HG02885 (cell line): Measurements from ENCODE around the gene FSCN2.

Experiments used
- ATAC-seq: cut with Tn5 transposase; IDR thresholded peaks from one replicate; pipeline ENCODE4 v1.9.1; 2021; ENCODE audit warnings: mild to moderate bottlenecking; ENCODE audit not compliant: unreplicated experiment, poor library complexity

The FSCN2 gene

DNA sequence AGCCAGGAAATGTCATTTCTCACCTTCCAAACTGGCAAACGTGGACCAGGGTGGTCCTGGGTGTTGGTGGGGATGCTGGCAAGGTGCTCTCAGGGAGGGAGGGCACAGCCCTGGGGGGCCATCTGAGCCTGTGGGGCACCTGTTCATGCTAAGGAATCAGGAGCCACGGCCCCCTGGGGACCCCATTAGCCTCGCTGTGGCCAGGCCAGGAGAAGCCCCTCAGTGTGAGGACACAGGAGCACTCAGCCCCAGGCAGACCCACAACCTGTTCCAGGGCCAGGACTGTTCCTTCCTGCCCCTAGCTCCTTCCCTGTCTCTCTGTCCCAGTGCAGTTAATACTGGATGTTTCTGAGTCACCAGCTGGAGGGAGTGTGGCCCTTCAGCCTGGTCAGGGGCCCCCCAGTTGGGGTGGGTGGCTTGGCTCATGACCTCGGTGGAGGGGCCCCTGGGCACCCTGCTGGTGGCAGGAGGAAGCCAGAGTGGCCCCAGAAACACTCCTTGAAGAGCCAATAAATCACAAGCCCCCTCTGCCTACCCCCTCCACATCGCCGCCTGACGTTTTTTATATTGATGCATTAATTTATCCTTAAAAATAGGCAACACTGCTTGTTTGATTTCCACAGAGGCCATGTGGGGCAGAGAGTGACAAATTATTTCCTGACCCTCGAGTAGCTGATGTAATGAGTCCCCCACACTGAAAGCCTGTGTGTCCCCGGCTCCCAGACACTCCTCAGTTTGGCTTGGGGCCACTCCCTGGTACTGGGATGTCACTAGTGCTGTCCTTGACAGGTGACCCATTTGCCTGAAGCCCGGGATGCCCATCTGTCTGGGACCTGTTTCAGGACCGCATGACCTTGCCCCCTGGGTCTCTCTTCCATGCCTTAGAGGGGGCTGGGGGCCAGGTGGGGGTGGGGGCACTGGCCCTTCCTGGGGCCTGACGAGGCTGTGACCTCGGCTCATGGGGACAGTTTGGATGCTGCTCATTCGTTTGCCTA, 37.9 kb upstream of the FSCN2 start:
- ATAC-seq: no peak

DNA sequence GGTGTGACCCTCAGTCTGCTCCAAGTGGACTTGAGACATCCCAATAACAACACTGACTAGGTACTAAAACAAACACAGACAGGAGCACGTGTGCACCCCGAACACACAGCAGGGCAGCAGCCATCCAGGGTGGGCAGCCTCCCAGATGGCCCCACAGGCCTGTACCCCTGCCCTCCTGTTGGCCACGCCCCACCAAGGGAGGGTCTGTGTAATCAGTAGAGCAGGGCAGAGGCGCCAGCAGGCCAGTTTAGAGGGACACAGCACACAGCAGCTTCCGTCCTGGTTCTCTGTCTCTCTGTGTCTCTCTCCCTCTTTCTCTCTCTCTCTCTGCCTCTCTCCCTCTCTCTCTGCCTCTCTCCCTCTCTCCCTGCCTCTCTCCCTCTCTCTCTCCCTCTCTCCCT, 37.0 kb upstream of the FSCN2 start:
- no peak for ATAC-seq

DNA sequence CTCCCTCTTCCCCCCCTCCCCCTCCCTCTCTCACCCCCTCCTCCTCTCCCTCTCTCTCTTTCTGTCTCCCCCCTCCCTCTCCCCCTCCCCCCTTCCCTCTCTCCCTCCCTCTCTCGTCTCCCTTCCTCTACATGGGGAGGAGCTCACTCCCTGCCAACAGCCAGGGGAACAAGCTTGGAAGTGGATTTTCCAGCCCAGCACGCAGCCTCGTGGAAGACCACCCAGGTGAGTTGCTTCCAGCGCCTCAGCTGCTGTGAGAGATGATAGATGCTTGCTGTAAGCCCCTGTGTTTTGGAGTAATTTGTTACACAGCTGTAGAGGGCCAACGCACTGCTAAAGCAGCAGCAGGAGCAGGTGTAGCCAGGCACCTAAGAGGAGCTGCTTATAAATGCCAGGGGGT, 36.4 kb upstream of the FSCN2 start:
- ATAC-seq: no peak

DNA sequence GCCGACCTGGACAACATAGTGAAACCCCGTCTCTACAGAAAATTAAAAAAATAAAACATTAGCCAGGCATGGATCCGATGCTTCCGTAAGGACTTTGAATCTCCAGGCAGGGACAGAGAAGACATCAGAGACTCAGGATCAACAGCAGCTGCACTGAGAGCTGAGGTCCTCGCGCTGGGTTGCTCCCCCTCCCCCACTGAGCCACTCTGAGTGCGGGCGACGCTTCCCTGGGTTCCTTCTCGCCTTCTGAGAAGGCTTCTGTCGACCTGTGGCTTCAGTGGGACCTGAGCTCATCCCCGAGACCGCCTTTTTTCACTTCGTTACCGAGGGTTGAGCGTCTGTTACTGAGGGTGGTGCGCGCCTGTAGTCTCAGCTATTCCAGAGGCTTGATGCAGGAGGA, 36.0 kb upstream of the FSCN2 start:
- ATAC-seq: no peak

DNA sequence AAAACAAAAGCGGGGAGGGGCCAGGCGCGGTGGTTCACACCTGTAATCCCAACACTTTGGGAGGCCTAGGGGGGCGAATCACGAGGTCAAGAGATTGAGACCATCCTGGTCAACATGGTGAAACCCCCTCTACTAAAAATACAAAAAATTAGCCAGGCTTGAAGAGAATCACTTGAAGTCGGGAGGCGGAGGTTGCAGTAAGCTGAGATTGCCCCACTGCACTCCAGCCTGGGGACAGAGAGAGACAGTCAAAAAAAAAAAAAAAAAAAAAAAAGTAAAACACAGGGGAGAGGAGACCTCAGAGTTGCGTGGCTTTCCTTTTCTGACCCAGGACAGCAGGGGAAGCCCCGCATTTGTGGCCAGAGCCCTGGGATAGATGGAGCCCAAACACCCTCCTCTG, 35.5 kb upstream of the FSCN2 start:
- no peak for ATAC-seq

DNA sequence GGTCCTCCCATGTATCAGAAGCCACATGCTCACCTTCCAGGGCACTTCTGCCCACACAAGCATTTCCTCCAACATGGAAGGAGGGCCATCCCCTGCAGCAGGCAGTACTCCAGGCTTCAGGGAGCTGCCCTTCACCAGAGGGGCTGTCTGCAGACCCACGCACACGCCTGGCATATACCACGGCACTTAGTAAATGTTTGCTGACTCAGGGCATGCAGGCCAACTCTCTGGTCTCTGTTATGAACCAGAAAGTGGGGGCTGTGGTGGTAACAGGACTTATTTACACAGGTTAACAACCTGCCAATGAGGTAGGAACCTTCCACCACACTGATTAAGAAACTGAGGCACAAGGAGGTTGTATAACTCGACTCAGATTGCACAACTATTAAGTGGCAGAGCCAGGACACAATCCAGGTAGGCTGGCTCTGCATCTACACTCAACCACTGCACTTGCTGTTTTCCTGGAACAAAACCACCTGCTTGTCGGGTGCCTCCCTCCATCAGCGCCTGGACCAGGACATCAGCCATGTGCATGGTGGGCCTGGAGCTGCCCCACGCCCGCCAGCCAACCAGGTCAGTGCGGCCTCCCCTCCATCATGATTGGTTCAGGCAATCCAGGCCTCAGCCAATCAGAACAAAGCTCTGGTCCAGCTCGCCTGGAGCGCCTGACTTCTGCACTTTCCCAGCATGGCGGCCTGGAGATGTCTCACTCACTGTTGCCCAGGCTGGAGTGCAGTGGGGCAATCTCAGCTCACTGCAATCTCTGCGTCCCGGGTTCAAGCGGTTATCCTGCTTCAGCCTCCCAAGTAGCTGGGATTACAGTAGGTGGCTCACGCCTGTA, 34.8 kb upstream of the FSCN2 start:
- no peak for ATAC-seq

DNA sequence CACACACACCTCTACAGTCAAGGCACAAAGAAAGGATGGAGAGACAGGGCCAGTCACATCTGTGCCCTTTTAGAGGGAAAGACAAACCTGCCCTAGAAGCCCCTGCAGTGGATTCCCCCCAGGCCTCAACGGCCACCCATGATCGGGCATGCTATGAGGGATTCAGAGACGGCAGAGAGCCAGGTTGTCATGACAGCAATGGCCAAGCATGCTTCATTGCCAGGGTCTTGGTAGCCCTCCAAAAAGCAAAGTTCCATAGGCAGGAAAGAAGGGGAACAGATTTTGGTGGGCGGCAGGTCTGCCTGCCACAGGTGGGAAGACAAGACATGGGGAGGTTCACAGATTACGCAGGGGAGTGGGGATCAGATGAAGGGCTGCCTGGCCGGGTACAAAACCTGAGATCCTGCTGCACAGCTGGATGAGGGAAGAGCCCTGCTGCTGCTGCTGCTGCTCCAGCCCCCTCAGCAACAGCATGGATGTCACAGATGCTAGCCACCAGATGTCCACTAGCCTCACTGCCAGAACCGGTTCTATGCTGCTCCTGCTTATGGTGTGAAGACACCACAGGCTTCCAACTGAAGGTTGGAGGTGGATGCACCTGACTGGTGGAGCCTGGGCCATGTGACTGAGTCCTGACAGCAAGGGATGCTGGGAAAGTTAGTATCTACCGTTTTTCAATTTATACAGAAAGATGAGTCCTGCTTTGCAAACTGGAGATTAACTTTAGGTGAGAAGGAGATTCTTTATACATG, 33.4 kb upstream of the FSCN2 start:
- no peak for ATAC-seq

DNA sequence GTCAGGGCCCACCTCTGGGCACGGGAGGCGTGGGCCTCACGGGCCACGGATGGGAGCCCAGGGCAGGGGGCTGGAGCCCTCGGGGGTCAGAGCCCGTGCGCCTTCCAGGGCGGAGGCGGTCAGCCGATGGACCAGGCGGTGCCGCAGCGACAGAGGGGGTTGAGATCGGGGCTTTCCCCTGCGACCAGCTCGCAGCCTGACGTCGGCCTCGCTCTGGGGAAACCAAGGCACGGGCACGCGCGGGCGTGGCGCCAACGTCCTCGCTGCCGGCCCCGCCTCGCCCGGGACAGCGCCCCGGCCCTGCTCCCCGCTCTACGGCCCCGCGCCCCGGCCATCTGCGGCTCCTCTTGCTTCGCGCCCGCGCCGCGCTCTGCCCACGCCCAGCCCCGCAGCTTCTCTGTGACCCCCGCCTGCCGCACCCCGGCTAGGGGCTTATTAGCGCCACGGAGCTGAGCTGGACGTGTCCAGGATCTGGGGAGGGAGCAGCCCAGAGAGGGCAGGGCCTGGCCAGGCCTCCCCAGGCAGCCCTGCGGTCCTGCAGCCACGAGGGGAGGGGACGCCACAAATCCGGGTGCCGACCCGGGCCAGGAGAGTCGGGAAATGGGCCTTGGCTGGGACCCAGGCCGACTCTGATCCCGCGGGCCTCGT, 29.1 kb upstream of the FSCN2 start:
- no peak for ATAC-seq

DNA sequence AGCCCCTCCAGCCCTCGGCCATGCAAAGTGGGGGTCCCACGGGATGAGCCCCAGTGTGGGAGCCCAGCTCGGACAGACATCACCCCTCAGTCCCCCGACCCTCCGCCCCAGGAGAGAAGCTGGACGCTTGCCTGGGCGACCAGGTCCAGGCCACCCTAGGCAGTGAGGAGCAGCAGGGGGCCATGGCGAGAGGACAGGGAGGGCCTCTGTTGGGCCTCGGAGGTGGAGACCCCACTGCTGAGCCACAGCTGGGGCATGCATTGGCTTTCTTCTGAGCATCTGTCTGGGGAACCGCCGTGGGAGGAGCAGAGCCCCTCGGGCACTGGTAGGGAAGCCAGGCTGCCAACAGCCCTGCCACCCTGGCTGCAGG, 28.6 kb upstream of the FSCN2 start:
- ATAC-seq: no peak

DNA sequence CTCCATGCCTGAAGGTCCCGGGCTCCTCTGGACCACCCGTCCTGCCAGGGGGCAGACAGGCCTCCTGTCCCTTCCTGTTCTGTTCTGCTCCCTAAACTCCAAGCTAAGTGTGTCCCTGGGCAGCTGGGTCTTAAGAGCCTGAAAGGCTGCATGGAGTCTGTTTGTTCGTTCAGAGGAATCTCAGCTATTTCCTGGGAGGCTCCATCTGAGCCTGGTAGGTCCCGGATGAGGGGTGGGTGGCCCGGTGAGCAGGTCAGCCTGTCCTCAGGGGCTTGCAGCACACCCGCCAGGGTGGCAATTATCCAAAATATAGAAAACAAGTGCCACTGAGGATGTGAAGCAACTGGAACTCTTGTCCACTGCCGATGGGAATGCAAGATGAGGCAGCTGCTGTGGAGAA, 28.1 kb upstream of the FSCN2 start:
- ATAC-seq: no peak

DNA sequence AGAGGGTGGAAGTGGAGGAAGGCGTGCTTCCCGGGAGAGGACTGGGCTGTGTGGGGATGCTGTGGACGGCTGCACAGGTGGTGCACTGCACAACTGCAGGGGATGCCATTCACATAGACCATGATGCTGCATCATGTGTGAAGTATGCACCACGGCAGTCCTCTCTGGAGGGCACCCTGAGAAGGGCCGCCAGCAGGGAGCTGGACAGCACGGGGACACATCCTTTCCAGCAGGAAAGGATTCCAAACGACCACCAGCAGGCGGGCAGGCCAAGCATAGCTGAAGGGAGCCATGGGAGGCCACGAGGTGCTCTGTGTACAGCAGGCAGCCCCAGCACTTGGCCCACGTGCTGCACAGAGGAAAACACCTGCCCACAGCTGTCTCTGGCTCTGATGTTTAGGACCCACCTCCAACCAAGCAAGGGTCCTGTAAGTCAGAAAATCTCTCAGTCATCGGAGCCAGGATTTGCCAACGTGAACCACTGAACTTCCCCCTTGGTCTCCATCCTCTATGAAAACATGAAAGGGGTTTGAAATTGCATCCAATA, 25.6 kb upstream of the FSCN2 start:
- ATAC-seq: no peak

DNA sequence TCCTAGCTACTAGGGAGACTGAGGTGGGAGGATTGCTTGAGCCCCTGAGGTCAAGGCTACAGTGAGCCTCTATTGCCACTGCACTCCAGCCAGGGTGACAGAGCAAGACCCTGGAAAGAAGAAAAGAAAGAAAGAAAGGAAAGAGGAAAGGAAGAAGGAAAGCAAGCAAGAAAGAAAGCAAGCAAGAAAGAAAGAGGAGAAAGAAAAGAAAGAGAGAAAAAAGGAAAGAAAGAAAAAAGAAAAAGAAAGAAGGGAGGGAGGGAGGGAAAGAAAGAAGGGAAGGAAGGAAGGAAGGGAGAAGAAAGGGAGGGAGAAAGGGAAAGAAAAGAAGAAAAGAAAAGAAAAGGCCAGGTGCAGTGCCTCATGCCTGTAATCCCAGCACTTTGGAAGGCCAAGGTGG, 24.6 kb upstream of the FSCN2 start:
- no peak for ATAC-seq

DNA sequence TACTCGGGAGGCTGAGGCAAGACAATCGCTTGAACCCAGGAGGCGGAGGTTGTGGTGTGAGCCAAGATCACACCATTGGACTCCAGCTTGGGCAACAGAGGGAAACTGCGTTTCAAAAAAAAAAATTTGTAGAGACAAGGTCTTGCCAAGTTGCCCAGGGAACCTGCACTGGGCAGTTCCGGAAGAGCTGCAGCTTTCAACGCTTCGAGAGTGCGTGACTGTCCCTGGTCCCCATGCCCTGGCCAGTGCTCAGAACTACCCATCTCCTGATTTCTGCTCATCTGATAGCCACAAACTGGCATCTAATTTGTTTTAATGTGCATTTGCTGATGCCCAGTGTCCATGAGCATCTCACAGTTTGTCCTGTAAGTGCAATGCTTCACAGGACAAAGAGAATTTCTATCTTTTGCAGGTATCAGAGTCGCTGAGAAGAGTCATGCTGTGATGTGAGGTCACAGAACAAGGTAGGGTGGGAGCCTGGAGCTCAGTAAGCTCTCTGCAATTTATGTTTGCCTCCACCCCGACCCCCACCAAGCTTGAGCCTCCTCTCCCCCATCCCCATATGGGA, 19.5 kb upstream of the FSCN2 start:
- ATAC-seq: no peak

DNA sequence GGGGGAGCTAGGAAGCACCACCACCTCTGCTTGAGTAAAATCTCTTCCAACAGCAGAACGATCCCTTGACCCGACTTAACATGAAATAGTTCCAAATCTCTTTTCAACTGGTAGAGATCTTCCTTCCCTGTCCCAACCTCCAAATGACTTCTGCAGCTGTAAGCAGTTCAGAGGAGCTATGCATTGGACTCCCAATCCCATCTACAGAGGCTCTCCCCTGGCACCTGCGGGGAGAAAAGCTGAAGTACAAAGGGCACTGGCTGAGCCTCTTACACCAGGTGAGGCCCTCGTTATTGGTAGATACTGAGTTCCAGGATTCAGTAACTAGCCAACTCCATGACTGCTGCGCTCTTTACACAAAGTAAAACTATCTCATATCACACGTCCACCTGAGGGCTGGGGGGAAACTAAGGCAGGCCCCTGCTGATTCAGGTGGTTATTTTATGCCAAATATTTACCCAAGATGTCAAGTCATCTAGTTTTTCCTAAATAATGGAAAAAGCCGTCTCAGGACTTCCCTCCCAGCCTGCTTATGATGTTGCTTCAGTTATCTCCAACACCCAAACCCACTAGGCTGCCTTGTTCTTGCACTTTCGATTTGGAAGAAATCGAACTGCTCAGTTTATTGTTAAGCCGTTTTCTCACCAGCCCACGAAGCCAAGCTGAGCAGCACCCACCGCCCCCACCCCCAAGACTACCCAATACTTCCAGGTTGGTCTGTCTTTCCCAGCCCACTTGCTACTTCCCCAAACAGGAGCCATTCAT, 18.8 kb upstream of the FSCN2 start:
- ATAC-seq: no peak

DNA sequence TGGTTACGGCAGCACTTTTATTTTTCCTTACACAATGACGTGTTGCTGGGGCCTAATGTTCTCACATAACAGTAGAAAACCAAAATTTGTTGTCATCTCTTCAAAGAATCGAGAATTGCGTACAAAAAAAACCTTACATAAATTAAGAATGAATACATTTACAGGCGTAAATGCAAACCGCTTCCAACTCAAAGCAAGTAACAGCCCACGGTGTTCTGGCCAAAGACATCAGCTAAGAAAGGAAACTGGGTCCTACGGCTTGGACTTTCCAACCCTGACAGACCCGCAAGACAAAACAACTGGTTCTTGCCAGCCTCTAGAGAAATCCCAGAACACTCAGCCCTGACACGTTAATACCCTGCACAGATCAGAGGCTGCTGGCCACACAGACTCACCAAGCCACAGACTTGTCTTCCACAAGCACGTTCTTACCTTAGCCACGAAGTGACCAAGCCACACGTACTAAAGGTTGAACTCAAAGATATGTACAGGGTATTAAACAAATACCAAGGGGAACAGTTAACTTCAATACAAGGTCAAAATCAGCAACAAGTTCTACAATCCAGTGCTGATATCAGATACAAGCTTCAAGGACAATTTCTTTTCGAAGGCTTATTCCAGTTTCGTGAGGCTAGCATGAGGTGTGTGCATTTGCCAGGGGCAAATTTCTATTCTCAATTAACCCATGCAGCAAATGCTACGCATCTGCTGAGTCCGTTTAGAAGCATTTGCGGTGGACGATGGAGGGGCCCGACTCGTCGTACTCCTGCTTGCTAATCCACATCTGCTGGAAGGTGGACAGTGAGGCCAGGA, 18.0 kb upstream of the FSCN2 start:
- no peak for ATAC-seq

DNA sequence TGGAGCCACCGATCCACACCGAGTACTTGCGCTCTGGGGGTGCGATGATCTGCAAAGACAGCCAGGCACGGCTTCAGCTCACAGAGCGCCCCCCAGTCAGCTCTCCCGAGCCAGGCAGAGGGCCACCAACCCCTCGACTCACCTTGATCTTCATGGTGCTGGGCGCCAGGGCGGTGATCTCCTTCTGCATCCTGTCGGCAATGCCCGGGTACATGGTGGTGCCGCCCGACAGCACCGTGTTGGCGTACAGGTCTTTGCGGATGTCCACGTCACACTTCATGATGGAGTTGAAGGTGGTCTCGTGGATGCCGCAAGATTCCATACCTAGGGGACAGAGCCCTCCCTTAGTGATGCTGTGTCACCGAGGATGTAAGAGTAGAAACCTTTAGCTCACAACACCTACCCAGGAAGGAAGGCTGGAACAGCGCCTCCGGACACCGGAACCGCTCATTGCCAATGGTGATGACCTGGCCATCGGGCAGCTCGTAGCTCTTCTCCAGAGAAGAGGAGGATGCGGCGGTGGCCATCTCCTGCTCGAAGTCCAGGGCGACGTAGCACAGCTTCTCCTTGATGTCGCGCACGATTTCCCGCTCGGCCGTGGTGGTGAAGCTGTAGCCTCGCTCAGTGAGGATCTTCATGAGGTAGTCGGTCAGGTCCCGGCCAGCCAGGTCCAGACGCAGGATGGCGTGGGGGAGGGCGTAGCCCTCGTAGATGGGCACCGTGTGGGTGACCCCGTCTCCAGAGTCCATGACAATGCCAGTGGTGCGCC, 17.2 kb upstream of the FSCN2 start:
- ATAC-seq: no peak

DNA sequence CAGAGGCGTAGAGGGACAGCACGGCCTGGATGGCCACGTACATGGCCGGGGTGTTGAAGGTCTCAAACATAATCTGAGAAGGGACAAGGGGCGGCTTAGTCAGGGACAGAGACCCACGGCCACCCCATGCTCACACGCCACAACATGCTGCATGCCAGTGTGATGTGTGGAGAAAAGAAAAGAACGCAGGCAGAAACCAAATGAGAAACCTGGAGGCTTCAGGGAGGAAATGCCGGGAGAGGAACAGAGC, 16.7 kb upstream of the FSCN2 start:
- ATAC-seq: no peak
